Keratinocyte (primary cell): ENCODE data around the gene MED7. TPM values are rescaled to one million over a fixed set of nuclear protein-coding genes. Genes with fewer than 3 reads are reported as not detected.

Experiments
- DNase-seq: peaks from one replicate; pipeline ENCODE4 v3.0.0-alpha.2; 2011; ENCODE audit warnings: low read depth, missing footprints, low spot score
- FAIRE-seq: peaks from 2 replicates; lab custom pipeline; 2011; peaks lifted over from hg19 to GRCh38; lab: Jason Lieb, UNC
- H2AFZ ChIP-seq: 2 replicates; pipeline ENCODE4 v1.6.0; 2012; ENCODE audit warnings: low read length, control low read depth, inconsistent platforms; ENCODE audit not compliant: control insufficient read depth
- H3K27ac ChIP-seq: 2 replicates; pipeline ENCODE4 v1.5.1; 2011; ENCODE audit warnings: low read length; ENCODE audit not compliant: control insufficient read depth, insufficient read depth
- H3K27me3 ChIP-seq: 3 replicates; pipeline ENCODE4 v1.6.0; 2011; ENCODE audit warnings: low read length; ENCODE audit not compliant: control insufficient read depth, insufficient read depth; ENCODE audit errors: extremely low read depth
- H3K36me3 ChIP-seq, 2 experiments: 2 replicates in 1 of 2; 3 replicates in 1 of 2; pipeline ENCODE4 v1.5.1; 2011; ENCODE audit warnings: low read length in 2 of 2, mild to moderate bottlenecking in 1 of 2; ENCODE audit not compliant: control insufficient read depth in 2 of 2, insufficient read depth in 2 of 2; ENCODE audit errors: extremely low read depth in 1 of 2
- H3K4me1 ChIP-seq: 3 replicates; pipeline ENCODE4 v1.5.1; 2011; ENCODE audit warnings: low read length; ENCODE audit not compliant: control insufficient read depth, insufficient read depth; ENCODE audit errors: extremely low read depth
- H3K4me2 ChIP-seq: 3 replicates; pipeline ENCODE4 v1.6.0; 2011; ENCODE audit warnings: low read depth, low read length; ENCODE audit not compliant: control insufficient read depth, insufficient read depth; ENCODE audit errors: extremely low read depth
- H3K4me3 ChIP-seq, 3 experiments: fragments of 200-600 bp in 1 of 3; sonication (generic) in 1 of 3; 2 replicates in 2 of 3; 3 replicates in 1 of 3; pipeline ENCODE4 v1.5.1; 2011 to 2016; ENCODE audit warnings: low read length in 3 of 3, mild to moderate bottlenecking in 3 of 3, control low read depth in 2 of 3, inconsistent platforms in 1 of 3, low read depth in 1 of 3, mixed read lengths in 1 of 3, mixed run types in 1 of 3, moderate library complexity in 1 of 3; ENCODE audit not compliant: control insufficient read depth in 2 of 3, insufficient read depth in 2 of 3; ENCODE audit errors: extremely low read depth in 1 of 3
- H3K79me2 ChIP-seq: 2 replicates; pipeline ENCODE4 v1.6.0; 2012; ENCODE audit warnings: low read length; ENCODE audit not compliant: control insufficient read depth, insufficient read depth
- H3K9ac ChIP-seq: 3 replicates; pipeline ENCODE4 v1.6.0; 2011; ENCODE audit warnings: low read length; ENCODE audit not compliant: control insufficient read depth, insufficient read depth; ENCODE audit errors: extremely low read depth
- H3K9me1 ChIP-seq: 3 replicates; pipeline ENCODE4 v1.6.0; 2011; ENCODE audit warnings: low read length; ENCODE audit not compliant: control insufficient read depth, insufficient read depth; ENCODE audit errors: extremely low read depth
- H3K9me3 ChIP-seq: 2 replicates; pipeline ENCODE4 v1.5.1; 2012; ENCODE audit warnings: low read depth, low read length; ENCODE audit not compliant: control insufficient read depth
- H4K20me1 ChIP-seq: 3 replicates; pipeline ENCODE4 v1.6.0; 2011; ENCODE audit warnings: low read length; ENCODE audit not compliant: control insufficient read depth, insufficient read depth; ENCODE audit errors: extremely low read depth
- EZH2 ChIP-seq: IDR thresholded peaks from one replicate; pipeline ENCODE4 v1.6.1; 2012; ENCODE audit warnings: inconsistent platforms, mild to moderate bottlenecking, low read length, moderate library complexity
- dilution Hi-C: fragments of 300-500 bp; cut with MboI; formaldehyde crosslinking; loops from one replicate; pipeline ENCODE4 v1.7.0; 2020; ENCODE audit warnings: low sequenced_read_pairs; ENCODE audit not compliant: extremely low pct_ligation_motif_present
- polyA plus RNA-seq, 5 experiments: library from polyadenylated mRNA; depleted of rRNA in 3 of 5; stranded (reverse) in 3 of 5; stranded (forward) in 1 of 5; unstranded in 1 of 5; fragments of >200 nt; gene quantifications; 1 replicate in 1 of 5; 2 replicates in 3 of 5; 3 replicates in 1 of 5; pipeline versions ENCODE4 v1.2.1 to v1.2.3, GENCODE V29; 2011 to 2012; ENCODE audit warnings: missing spikeins in 2 of 5, low read depth in 1 of 5, low replicate concordance in 1 of 5
- TF ChIP-seq, protein P1 (sequence below), 3 experiments: IDR thresholded peaks in 1 of 3; conservative IDR thresholded peaks in 1 of 3; optimal IDR thresholded peaks in 1 of 3; 2 replicates in 2 of 3; 3 replicates in 1 of 3; pipeline versions ENCODE3 to v1.5.1; 2011; ENCODE audit warnings: low read length in 3 of 3, mild to moderate bottlenecking in 3 of 3, moderate library complexity in 2 of 3, control low read depth in 1 of 3, inconsistent platforms in 1 of 3; ENCODE audit not compliant: insufficient read depth in 2 of 3; ENCODE audit errors: extremely low read depth in 1 of 3

The MED7 gene
- polyA plus RNA-seq, 1 donor (not counting 4 experiments of a cell fraction or from before 2014, with no cell fraction given): 17.0 TPM

DNA sequence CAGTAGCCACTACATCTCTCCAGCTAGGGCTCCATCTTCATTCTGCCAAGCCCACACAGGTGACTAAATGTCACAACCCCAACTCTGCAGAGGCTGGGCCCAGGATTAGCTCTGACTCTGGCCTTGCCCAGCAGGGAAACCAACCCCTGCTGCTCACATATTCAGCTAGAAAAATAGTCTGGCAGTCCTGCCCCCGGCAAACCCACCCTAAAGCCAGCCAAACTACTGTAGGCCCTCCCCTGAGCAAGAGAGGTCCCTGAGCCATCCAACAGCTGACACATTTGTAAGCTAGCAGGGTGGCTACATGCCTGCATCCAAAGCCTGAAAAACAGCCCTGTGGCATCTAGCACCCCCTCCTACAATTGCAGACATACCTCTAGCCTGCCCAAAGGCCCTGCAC, 22.6 kb downstream of the MED7 start:
- Histone ChIP-seq H3K9me1 (no peaks in the 10 kb centered on the region), H4K20me1 (no peaks in the 10 kb centered on the region), H3K9me3 (no peaks in the 10 kb centered on the region), H3K27me3 (no peaks in the 10 kb centered on the region), H3K27ac (no peak overlapping the region), H3K36me3 (no peaks in the 10 kb centered on the region), H3K9ac (no peak overlapping the region), H3K4me2 (no peak overlapping the region), H2AFZ (no peak overlapping the region), H3K4me3 (no peak overlapping the region), H3K4me1 (no peaks in the 10 kb centered on the region), H3K79me2 (no peaks in the 10 kb centered on the region)
- FAIRE-seq (no peak), DNase-seq (no peak)
- dilution Hi-C loops: no loop called here
- no peak for TF ChIP-seq EZH2

GRCh38 chr5:157116483-157116954, 26.1 kb downstream of the MED7 start:
- FAIRE-seq: no peak
- dilution Hi-C loops: no loop called here
- no peaks in the 10 kb centered on the region for H3K27me3 ChIP-seq
- H3K9ac ChIP-seq: no peak overlapping the region
- no peaks in the 10 kb centered on the region for H3K36me3 ChIP-seq
- H3K9me1 ChIP-seq: no peaks in the 10 kb centered on the region
- H3K4me3 ChIP-seq: no peak overlapping the region
- H3K79me2 ChIP-seq: no peaks in the 10 kb centered on the region
- no peak overlapping the region for H3K27ac ChIP-seq
- no peaks in the 10 kb centered on the region for H4K20me1 ChIP-seq
- no peak for DNase-seq
- H3K9me3 ChIP-seq: no peaks in the 10 kb centered on the region
- no peaks in the 10 kb centered on the region for H3K4me1 ChIP-seq
- no peak overlapping the region for H2AFZ ChIP-seq
- H3K4me2 ChIP-seq: no peak overlapping the region
- no peak for TF ChIP-seq EZH2
- TF ChIP-seq, protein P1, sequence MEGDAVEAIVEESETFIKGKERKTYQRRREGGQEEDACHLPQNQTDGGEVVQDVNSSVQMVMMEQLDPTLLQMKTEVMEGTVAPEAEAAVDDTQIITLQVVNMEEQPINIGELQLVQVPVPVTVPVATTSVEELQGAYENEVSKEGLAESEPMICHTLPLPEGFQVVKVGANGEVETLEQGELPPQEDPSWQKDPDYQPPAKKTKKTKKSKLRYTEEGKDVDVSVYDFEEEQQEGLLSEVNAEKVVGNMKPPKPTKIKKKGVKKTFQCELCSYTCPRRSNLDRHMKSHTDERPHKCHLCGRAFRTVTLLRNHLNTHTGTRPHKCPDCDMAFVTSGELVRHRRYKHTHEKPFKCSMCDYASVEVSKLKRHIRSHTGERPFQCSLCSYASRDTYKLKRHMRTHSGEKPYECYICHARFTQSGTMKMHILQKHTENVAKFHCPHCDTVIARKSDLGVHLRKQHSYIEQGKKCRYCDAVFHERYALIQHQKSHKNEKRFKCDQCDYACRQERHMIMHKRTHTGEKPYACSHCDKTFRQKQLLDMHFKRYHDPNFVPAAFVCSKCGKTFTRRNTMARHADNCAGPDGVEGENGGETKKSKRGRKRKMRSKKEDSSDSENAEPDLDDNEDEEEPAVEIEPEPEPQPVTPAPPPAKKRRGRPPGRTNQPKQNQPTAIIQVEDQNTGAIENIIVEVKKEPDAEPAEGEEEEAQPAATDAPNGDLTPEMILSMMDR (optimal IDR thresholded peaks at IDR 0.05 in 1 of 3, IDR thresholded peaks at IDR 0.05 in 1 of 3, conservative IDR thresholded peaks at IDR 0.05 in 1 of 3; ENCODE audit: extremely low read depth in 1 of 3, insufficient read depth in 2 of 3, low read length in 3 of 3): no peak

DNA sequence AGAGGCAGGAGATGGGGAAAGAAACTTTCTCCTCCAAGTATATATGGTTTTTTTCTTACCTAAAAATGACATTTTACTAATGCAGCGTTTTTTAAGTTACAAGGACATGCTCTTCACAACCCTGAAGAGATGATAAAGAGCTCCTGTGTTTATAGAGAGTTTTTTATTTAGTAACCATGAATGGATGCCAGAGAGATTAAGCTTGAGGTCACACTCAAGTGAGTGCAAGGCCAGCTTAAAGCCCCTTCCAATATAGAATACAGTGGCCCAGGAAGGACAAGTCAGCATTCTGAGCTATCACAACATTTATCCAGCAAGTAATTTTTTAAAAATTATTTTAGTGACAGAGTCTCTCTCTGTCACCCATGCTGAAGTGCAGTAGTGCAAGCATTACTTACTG, 27.2 kb downstream of the MED7 start:
- Histone ChIP-seq H3K9me1 (no peaks in the 10 kb centered on the region), H3K4me3 (no peak overlapping the region), H3K27ac (no peak overlapping the region), H4K20me1 (no peaks in the 10 kb centered on the region), H3K9ac (no peak overlapping the region), H3K79me2 (no peaks in the 10 kb centered on the region), H3K27me3 (no peaks in the 10 kb centered on the region), H3K9me3 (no peaks in the 10 kb centered on the region), H3K4me2 (no peak overlapping the region), H3K4me1 (no peaks in the 10 kb centered on the region), H3K36me3 (no peaks in the 10 kb centered on the region), H2AFZ (no peak overlapping the region)
- dilution Hi-C loops: no loop called here
- no peak for TF ChIP-seq EZH2
- TF ChIP-seq, protein P1 (optimal IDR thresholded peaks at IDR 0.05 in 1 of 3, IDR thresholded peaks at IDR 0.05 in 1 of 3, conservative IDR thresholded peaks at IDR 0.05 in 1 of 3; ENCODE audit: extremely low read depth in 1 of 3, insufficient read depth in 2 of 3, low read length in 3 of 3): no peak
- DNase-seq: no peak
- no peak for FAIRE-seq
